Activated T-helper 9 cell treated with anti-CD3 and anti-CD28 coated beads, Interleukin-2, amount 50 U/mL, for 16 hours (primary cell): ENCODE results near the gene WDR82.

Source experiments
- DNase-seq: peaks from one replicate; pipeline ENCODE4 v3.0.0-alpha.2; 2020; ENCODE audit warnings: low read depth

WDR82 gene

DNA sequence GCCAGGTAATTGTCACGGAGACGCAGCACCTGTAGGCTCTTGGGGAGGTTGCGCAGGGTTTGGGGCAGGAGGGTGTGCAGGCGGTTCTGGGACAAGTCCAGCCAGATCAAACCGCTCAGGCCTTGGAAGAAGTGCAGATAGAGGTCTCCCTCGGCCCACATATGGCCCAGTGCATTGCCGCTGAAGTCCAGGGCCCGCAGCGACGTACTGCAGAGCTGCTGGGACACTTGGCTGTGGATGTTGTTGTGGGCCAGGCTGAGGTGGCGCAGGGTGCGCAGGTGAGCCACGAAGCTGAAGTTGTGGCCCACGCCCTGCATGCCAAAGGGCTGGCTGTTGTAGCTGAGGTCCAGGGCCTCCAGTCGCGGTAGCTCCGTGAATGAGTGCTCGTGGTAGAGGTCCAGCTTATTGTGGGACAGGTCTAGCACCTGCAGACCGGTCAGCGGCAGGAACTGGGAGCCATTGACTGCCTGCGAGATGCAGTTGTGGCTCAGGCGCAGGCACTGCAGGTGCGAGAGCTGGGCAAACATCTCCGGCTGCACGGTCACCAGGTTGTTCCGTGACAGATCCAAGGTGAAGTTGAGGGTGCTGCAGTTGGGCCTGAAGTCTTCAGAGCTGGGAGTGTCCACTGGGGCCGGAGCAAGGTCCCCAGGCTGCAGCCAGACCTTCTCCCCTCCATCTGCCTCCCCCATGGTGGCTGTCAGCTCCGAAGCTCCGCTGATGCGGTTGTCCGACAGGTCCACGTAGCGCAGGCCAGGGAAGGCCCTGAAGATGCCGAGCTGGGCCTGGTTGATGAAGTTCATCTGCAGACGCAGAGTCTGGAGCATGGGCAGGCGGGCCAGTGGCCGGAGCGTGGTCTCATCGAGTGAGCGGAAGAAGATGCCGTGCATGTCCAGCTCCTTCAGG, 55.9 kb downstream of the WDR82 start:
- no peak for DNase-seq

DNA sequence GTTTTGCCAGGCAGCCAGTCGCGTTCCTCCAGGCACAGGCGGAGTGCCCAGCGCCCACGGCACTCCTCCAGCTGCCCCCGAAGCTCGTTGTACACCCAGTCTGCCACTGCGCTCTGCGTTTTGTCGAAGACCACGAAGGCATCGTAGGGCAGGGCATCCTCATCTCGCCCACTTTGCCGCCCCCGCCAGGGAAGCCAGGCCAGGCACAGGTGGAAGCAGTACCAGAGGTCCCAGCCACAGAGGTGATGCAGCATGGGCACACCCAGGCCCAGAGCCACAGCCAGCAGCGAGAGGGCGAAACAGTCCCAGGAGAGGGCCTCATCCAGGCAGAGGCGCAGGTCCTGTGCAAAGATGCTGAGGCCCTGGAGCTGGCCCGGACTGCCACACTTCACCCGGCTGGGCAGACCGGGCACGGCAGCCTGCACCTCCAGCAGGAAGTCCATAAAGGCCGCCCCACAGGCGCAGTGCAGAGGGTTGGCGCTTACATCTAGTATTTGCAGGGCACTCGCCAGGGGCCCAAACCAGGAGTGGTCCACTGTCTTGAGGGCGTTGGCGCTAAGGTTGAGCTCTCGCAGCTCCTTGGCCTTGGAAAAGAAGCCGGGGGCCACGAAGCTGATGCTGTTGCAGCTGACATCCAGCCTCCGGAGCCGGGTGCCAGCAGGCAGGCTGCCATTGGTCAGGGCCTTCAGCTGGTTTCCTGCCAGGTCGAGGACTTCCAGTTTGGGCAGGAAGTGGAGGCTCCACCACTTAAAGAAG, 56.7 kb downstream of the WDR82 start:
- DNase-seq, result no peak

DNA sequence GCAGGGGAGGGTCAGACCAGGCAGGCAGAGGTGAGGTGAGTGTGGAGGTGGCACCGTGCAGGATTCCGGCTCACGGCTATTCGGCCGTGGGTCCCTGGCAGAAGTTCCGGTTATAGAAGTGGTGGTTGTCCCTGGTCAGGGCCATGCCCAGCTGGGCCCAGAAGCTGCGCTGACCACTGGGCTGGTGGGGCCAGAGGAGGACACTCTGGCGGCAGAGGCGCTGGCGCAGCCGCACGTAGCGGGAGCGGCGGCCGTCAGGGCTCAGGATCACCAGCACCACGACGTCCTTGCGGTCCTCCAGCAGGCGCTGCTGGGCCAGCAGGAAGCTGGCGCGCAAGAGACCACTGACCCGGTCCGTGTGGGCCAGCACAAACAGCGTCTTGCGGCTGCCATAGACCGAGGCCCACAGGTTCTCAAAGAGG, 57.3 kb downstream of the WDR82 start:
- DNase-seq, result no peak

DNA sequence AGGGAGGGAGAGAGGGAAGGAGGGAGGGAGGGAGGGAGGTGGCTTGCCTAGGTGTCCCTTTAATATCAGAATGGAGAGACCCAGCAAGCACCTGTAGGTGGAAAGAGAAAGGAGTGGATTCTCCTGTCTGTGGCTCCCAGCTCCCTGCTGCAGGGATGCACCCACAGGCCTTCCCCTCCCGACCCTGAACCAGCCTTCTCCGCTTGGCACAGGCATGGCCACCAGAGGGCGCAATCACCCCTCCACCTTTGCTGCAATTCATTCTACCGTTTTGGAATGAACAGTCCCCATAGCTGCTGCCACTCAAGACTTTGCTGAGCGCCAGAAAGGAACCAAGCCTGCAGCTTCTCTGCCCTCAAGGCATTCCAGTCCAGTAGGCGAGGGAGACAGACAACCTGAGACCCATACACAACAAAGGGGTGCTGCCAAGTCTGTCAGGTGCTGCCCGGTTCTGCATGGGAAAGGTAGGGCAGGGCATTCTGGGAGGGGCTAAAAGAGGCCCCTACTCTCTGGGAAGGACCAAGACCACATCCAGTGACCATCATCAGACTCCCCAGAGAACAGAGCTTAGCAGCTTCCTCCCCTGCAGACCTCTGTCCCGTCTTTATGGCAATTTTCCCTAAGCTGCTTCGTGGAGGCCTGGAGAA, 57.9 kb downstream of the WDR82 start:
- DNase-seq, result peak; percentile 83

DNA sequence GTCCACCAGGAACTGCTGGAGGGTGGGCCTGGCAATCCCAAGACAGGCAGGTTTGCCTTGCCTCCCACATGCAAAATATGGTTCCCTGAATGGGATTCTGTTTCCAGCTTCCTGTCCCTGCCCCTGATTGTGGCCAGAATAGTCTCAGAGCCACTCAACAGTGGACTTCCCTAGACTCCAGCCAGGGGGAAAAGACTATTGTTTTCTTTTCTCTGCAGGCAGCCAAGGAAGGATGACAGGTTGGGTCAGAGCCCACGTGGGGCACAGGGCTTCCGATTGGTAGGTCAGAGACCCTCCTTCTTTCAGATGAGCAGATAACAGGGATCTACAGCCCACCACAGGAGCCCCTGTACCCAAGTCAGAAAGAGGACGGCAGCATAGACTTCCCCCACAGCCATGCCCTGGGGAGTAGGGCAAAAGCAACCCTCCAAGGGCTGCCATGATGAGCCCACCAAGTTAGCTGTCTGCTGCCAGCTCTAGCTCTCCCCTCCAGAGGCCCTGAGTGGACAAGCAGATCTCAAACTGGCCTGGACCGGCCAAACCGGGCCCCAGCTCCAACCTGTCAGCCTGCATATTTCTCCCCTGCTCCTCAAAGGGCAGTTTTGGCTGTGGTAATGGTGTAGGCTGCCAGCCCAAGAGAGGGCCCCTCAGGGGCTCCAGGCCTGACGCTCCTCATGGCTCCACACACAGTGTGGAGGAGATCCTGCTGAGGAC, 59.4 kb downstream of the WDR82 start:
- DNase-seq, result no peak

DNA sequence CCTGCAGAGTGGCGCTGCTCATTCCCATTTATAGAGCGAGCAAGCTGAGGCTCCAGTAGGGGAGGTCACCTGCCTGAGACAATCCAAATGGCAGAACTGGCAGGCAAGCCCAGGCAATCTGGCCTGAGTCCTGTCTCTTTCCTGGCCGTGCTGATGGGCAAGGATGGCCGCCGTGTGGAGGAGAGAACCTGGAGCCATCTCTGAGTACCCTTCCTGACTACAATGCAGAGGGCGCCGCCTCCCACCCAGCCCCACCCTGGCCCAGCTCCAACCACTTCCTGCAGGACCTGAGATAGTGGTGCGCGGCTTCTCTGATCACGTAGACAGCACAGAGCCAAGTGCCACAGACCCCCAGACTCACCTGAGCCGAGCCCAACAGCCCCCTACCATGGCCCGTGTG, 60.0 kb downstream of the WDR82 start:
- DNase-seq, result no peak

DNA sequence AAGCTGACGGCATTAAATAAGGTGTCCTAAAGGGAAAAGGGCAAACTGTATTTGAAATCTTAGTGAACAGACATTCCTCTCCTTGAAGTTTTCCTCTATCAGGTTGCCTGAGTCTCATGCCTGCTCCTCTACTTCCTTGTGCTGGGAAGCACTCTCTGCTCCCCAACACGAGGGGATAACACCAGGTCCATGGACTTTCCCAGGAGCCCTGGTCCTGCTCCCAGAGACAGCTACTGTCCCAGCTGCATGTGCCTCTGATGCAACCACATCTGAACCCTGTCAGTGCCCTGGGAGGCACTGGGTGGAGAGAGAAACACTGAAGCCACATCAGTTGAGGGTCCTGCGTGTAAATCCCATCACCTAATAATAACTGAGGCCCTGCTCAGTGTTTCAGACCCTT, 60.4 kb downstream of the WDR82 start:
- DNase-seq, result no peak

DNA sequence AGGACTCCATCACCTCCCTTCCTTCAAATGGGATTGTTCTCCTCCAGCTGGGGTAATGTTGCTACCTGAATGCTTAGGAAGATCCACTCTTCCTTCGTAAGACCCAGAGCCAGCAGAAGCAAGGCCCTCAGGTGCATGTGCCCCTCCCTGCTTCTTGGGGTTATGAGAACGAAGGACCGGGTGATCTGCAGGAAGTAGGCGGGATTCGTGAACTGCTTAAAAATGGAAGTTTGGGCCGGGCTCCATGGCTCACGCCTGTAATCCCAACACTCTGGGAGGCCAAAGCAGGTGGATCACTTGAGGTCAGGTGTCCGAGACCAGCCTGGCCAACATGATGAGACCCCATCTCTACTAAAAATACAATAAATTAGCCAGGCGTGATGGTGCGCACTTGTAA, 61.0 kb downstream of the WDR82 start:
- no peak for DNase-seq

DNA sequence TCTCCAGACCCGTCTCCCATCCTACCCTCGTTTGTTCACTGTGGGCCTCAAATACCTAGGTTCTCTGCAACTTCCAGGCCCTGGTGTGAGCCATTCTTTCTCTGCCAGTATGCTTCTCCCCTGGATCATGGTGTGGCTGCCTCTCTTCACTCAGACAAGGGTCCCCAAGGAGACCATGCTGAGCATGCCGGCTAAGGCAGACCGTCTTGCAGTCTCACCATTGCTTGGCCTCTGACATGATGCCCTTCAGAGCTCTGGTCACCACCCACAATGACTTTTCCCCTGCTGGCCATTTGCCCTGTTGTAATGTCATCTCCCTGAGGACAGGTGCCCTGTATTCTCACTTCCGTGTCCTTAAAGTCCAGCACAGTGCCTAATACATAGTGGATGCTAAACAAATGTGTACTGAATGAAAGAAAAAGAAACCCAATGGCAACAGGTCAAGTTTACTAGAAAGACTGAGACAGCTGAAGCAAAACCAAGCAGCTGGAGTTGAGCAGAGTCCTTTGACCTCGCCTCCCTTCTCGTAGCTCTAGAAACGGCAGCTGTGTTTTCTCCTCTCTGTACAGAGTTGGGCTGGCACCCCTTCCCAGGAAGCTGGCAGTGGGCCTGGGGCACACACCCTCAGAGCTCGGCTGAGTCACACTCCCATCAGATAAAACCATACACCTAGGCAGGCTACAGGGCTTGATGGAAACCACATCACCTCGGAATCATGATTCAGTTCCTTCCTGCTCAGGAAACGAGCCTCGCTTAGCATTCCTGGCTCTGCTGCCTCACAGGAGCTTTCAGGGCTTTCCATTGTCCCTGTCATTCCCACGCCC, 61.7 kb downstream of the WDR82 start:
- DNase-seq, result peak; percentile 38

DNA sequence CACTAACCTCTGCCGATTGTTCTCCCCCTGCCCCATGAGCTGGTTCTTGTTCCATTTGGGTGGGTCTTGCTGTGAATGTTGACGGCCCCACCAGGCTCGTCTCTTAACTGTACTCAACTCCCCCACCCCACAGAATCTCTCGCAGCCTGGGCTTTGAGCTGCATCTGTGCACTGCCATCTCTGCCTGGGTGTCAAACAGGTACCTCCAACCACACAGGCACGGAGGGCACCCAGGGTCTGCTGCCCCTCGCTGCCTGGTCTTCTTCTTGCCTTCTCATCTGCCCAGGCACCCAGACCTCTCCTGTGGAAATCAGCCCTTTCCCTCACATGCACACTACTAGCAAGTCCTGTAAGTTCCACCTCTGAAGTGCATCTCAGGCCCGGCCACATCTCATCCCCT, 63.1 kb downstream of the WDR82 start:
- no peak for DNase-seq

DNA sequence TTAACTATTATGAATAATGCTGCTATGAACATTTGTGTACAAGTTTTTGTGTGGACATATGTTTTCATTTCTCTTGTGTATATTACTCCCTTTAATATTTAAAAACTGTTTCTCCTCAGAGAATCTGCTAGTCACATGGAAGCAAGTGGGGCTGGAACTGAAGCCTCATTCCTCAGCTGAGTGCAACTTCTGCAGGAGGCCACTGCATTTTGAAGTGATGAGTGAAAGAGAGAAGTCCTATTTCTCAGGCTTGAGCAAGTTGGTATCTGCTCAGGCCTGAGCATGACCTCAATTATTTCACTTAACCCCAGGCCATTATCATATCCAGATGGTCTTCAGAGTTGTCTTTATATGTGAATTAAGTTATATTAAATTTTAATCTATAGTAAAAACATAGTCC, 64.5 kb downstream of the WDR82 start:
- DNase-seq, result no peak

DNA sequence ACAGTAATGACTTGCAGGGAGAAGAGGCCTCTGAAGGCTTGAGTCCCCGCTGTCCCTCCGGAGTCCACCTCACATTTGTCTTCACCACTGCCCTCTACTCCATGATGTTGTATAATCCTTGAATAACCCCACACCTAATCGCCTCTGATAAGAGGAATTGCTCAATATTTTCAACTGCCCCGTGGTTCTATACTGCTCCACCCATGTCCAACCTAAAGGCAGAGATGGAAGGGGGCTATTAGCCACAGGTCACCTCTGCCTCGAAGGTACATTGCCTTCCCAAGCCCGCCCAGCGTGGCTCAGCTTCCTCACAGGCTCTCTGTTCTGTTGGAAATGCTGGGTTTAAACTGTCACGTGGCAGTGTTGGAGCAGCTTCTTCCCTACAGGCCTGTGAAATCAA, 65.4 kb downstream of the WDR82 start:
- DNase-seq, result no peak

DNA sequence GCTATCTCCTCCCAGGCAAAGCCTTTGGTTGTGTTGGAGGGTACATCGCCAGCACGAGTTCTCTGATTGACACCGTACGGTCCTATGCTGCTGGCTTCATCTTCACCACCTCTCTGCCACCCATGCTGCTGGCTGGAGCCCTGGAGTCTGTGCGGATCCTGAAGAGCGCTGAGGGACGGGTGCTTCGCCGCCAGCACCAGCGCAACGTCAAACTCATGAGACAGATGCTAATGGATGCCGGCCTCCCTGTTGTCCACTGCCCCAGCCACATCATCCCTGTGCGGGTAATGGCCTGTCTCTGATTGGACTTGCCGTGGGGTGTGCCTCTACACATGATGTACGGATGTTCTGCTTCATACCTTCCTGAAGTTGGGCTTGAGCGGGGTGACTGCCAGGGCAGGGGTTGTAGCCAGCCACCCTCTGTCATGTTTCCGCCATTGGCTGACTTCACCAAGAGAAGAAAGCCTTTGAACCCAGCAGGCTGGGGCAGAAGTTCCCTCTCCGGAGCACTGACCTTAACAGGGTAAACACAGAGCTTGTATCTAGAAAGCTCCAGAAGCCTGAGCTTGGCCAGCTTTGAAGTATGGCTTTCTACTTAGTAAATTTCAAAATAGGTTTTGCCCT, 67.1 kb downstream of the WDR82 start:
- DNase-seq, result no peak

DNA sequence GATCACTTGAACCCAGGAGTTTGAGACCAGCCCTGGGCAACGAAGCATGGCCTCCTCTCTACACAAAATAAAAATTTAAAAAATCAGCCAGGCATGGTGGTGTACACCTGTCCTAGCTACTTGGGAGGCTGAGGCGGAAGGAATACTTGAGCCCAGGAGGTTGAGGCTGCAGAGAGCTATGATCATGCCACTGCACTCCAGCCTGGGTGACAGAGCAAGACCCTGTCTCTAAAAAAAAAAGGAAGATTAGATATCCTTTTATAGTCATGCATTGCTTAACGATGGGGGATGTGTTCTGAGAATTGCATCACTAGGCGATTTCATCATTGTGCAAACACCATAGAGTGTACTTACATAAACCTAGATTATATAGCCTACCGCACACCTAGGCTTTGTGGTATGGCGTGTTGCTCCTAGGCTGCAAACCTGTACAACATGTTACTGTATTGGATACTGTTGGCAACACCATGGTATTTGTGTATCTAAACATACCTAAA, 67.9 kb downstream of the WDR82 start:
- DNase-seq, result no peak

DNA sequence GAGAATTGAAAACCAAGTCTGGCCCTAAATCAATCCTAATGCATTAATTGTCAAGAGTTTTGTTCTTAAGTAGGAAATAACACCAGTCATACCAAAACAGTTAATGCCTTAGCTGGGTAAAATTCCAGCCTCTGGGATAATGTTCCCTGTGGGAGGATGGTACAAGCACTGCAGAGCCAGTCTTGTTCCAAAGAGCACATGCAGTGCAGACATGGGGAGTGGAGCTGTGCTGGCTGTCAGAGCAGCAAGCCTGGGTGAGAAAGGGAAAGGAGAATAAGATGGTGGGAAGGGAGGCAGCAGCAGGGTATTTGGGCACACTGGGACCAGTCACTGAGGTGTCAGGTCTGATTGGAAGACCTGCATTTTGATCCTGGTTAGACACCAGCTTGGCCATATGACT, 68.4 kb downstream of the WDR82 start:
- no peak for DNase-seq

DNA sequence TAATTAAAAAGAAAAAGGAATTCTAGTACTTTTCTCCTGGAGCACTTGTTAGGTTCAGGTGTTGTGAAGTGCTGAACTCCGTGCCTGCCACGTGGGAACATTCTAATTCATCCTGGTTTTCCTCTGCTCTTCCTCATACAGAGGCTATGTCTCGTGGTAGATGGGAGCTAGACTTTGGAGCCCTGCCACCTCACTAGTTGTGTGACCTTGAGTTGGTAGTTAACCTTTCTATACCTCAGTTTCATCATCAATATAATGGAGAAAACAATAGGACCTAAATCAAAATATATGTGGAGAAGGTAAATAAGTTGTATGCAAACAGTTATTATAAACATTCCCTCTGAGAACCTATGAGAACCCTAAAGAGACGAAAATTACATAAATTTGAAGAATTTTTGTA, 69.9 kb downstream of the WDR82 start:
- DNase-seq, result no peak

DNA sequence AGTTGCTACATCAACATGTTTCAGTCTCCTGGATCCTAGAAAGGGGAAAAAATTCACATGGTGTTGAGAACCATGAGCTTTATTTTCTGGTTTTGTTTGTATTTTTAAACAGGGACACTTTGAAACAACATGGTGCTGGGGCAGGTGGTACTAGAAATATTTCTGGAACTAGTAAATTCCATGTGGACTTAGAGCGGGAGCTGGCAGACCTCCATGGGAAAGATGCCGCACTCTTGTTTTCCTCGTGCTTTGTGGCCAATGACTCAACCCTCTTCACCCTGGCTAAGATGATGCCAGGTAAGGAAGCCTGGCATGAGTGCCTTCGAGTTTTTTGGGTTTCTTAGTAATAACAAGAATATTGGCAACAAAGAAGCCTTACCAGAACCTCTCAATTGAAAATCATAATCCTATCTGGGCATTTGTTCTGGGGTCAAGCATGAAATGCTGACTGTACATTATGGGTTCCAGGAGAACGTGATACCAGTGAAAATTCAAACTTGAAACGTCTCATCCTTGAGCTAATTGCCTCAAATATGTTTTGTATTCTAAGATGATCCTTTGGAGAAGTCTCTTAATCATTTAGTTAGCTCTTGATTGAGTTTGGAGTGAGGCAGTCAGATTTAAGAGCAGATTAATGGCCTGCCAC, 72.6 kb downstream of the WDR82 start:
- DNase-seq, result no peak
